Activated T-helper 2 cell treated with anti-CD3 and anti-CD28 coated beads, Interferon-gamma antibody, Interleukin-2, Interleukin-4, amounts not matched to agents 10 μg/mL and 5 μg/mL and 100 μg/mL, durations not matched to agents 14 hours and 24 hours and 36 hours (primary cell): ENCODE measurements around the gene SERTAD2. TPM values are rescaled to one million over a fixed set of nuclear protein-coding genes. Genes with fewer than 3 reads are reported as not detected.
A peak's percentile ranks its signal among the peaks of the same experiment; 100 is the strongest.

Experiments used
- DNase-seq: peaks from one replicate; pipeline ENCODE4 v3.0.0; 2021; ENCODE audit warnings: low spot score
- H3K27ac Mint-ChIP-seq: one replicate; pipeline ENCODE4 v1.8.0; 2021; ENCODE audit warnings: mixed read lengths
- H3K27me3 Mint-ChIP-seq: one replicate; pipeline ENCODE4 v1.8.0; 2021; ENCODE audit warnings: low read depth, mixed read lengths
- H3K36me3 Mint-ChIP-seq: one replicate; pipeline ENCODE4 v1.8.0; 2021; ENCODE audit warnings: low read depth, mixed read lengths
- H3K4me1 Mint-ChIP-seq: one replicate; pipeline ENCODE4 v1.8.0; 2021; ENCODE audit warnings: low read depth, mixed read lengths
- H3K4me3 Mint-ChIP-seq: one replicate; pipeline ENCODE4 v1.8.0; 2021; ENCODE audit warnings: low read depth, mild to moderate bottlenecking, moderate library complexity, mixed read lengths
- H3K9me3 Mint-ChIP-seq: one replicate; pipeline ENCODE4 v1.8.0; 2021; ENCODE audit warnings: mixed read lengths
- intact Hi-C: fragments of 100-400 bp; cut with micrococcal nuclease; formaldehyde crosslinking; loops from one replicate; pipeline ENCODE4 v1.15.1; 2023
- total RNA-seq: library from RNA; stranded (reverse); gene quantifications from 2 replicates; pipeline ENCODE4 v1.2.3, GENCODE V29; 2022

Gene SERTAD2
- total RNA-seq, 1 donor from 2014 or later, result 31.0 TPM

GRCh38 chr2:64686283-64686956 is 32.7 kb upstream of the SERTAD2 start:
- intact Hi-C loops, result no loop called here
- peaks cover 3% of the 10 kb centered on the region for H3K9me3 Mint-ChIP-seq
- peaks cover 14% of the 10 kb centered on the region for H3K36me3 Mint-ChIP-seq
- no peak for DNase-seq
- no peak overlapping the region for H3K4me3 Mint-ChIP-seq
- H3K4me1 Mint-ChIP-seq, result peaks cover 32% of the 10 kb centered on the region
- H3K27ac Mint-ChIP-seq, result peak overlapping the region; percentile 93
- no peaks in the 10 kb centered on the region for H3K27me3 Mint-ChIP-seq

DNA sequence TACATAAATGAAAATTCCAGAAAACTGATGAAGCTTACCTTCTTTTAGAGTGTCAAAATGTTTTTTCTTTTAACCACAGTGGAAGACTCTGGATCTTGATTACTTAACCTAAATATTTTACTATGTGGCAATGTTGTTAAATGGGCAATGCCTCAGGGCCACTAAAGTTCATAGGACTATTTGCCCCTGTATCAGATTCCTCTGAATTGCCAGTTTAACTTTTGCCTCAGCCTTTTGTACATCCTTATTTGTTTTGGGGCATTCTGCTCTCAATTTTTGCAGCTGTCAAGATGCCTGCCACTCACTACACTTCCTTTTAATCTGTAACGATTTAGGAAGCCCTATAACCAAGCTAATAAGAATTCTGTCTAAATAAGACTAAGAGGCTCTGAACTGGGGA is 31.7 kb upstream of the SERTAD2 start:
- intact Hi-C loops, result no loop called here
- Mint-ChIP-seq H3K4me1 (peaks cover 33% of the 10 kb centered on the region), H3K9me3 (peaks cover 3% of the 10 kb centered on the region), H3K4me3 (no peak overlapping the region), H3K36me3 (peaks cover 14% of the 10 kb centered on the region), H3K27me3 (no peaks in the 10 kb centered on the region), H3K27ac (no peak overlapping the region)
- no peak for DNase-seq

GRCh38 chr2:64683771-64684510 is 30.2 kb upstream of the SERTAD2 start:
- intact Hi-C loops, result no loop called here
- peaks cover 44% of the 10 kb centered on the region for H3K4me1 Mint-ChIP-seq
- no peak overlapping the region for H3K27ac Mint-ChIP-seq
- DNase-seq, result no peak
- peaks cover 14% of the 10 kb centered on the region for H3K36me3 Mint-ChIP-seq
- H3K4me3 Mint-ChIP-seq, result no peak overlapping the region
- H3K27me3 Mint-ChIP-seq, result no peaks in the 10 kb centered on the region
- H3K9me3 Mint-ChIP-seq, result no peaks in the 10 kb centered on the region

- intact Hi-C loops, result no loop called here
- H3K9me3 Mint-ChIP-seq, result no peaks in the 10 kb centered on the region
These were observed 27.8 kb upstream of the SERTAD2 start for GRCh38 chr2:64681479-64681967.

GRCh38 chr2:64679673-64680425 is 26.1 kb upstream of the SERTAD2 start:
- Mint-ChIP-seq H3K27ac (peak overlapping the region; percentile 93), H3K4me3 (peak overlapping the region; percentile 61), H3K9me3 (no peaks in the 10 kb centered on the region), H3K27me3 (no peaks in the 10 kb centered on the region), H3K36me3 (peaks cover 8% of the 10 kb centered on the region), H3K4me1 (peaks cover 59% of the 10 kb centered on the region)
- intact Hi-C loops, result loop anchor here (1.0 to 2.0 kb wide), 5 partner anchors 19 to 354 kb away; no protein-coding TSS in a partner anchor
- DNase-seq, result no peak

More at GRCh38 chr2:64681479-64681967, 27.8 kb upstream of the SERTAD2 start:
- no peak for DNase-seq
- Mint-ChIP-seq H3K4me3 (no peak overlapping the region), H3K27ac (no peak overlapping the region), H3K4me1 (peaks cover 56% of the 10 kb centered on the region), H3K27me3 (no peaks in the 10 kb centered on the region), H3K36me3 (peaks cover 12% of the 10 kb centered on the region)

GRCh38 chr2:64678771-64679590 is 25.3 kb upstream of the SERTAD2 start:
- Mint-ChIP-seq H3K36me3 (peaks cover 6% of the 10 kb centered on the region), H3K9me3 (no peaks in the 10 kb centered on the region), H3K4me1 (peaks cover 56% of the 10 kb centered on the region), H3K27me3 (no peaks in the 10 kb centered on the region), H3K4me3 (peak overlapping the region; percentile 61), H3K27ac (peak overlapping the region; percentile 93)
- intact Hi-C loops, result loop anchor here (1.0 to 2.0 kb wide), 5 partner anchors 20 to 353 kb away; no protein-coding TSS in a partner anchor
- no peak for DNase-seq

- peaks cover 5% of the 10 kb centered on the region for H3K36me3 Mint-ChIP-seq
- intact Hi-C loops, result no loop called here
- no peak overlapping the region for H3K4me3 Mint-ChIP-seq
- H3K9me3 Mint-ChIP-seq, result no peaks in the 10 kb centered on the region
- peaks cover 58% of the 10 kb centered on the region for H3K4me1 Mint-ChIP-seq
- H3K27me3 Mint-ChIP-seq, result no peaks in the 10 kb centered on the region
- H3K27ac Mint-ChIP-seq, result no peak overlapping the region
- DNase-seq, result no peak
These were observed 23.8 kb upstream of the SERTAD2 start for GRCh38 chr2:64677530-64677929.

GRCh38 chr2:64675860-64676259 is 22.1 kb upstream of the SERTAD2 start:
- H3K27me3 Mint-ChIP-seq, result no peaks in the 10 kb centered on the region
- peaks cover 57% of the 10 kb centered on the region for H3K4me1 Mint-ChIP-seq
- H3K36me3 Mint-ChIP-seq, result peaks cover 5% of the 10 kb centered on the region
- no peaks in the 10 kb centered on the region for H3K9me3 Mint-ChIP-seq
- DNase-seq, result no peak
- intact Hi-C loops, result no loop called here
- H3K27ac Mint-ChIP-seq, result peak overlapping the region; percentile 39
- H3K4me3 Mint-ChIP-seq, result no peak overlapping the region

- peaks cover 40% of the 10 kb centered on the region for H3K4me1 Mint-ChIP-seq
- H3K27me3 Mint-ChIP-seq, result no peaks in the 10 kb centered on the region
- DNase-seq, result no peak
- no peak overlapping the region for H3K4me3 Mint-ChIP-seq
- H3K27ac Mint-ChIP-seq, result no peak overlapping the region
- peaks cover 6% of the 10 kb centered on the region for H3K36me3 Mint-ChIP-seq
- intact Hi-C loops, result no loop called here
- H3K9me3 Mint-ChIP-seq, result no peaks in the 10 kb centered on the region
These were observed 19.0 kb upstream of the SERTAD2 start for GRCh38 chr2:64672708-64673107.

GRCh38 chr2:64670047-64670446 is 16.3 kb upstream of the SERTAD2 start:
- H3K4me3 Mint-ChIP-seq, result no peak overlapping the region
- no peak for DNase-seq
- intact Hi-C loops, result no loop called here
- no peak overlapping the region for H3K27ac Mint-ChIP-seq
- no peaks in the 10 kb centered on the region for H3K9me3 Mint-ChIP-seq
- H3K4me1 Mint-ChIP-seq, result peaks cover 37% of the 10 kb centered on the region
- no peaks in the 10 kb centered on the region for H3K27me3 Mint-ChIP-seq
- H3K36me3 Mint-ChIP-seq, result peaks cover 3% of the 10 kb centered on the region

DNA sequence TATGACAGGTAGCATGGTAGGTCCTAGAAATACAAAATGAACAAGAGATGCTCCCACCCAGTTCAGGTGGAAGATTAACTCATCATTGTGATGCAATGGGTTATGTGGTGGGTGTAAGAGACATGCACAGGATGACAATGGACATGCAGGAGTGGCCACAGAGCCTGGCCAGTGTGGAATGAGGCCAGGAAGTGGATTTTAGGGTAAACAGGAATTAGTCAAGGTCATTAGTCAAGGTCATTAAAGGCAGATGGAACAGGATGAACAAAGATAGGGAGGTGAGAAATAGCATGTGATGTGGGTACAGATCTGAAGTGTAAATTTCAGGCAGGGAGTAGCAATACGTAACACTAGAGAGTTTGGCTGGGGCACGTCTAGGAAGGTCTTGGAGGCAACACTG is 15.6 kb upstream of the SERTAD2 start:
- intact Hi-C loops, result no loop called here
- H3K9me3 Mint-ChIP-seq, result no peaks in the 10 kb centered on the region
- DNase-seq, result no peak
- H3K27me3 Mint-ChIP-seq, result no peaks in the 10 kb centered on the region
- no peak overlapping the region for H3K4me3 Mint-ChIP-seq
- no peak overlapping the region for H3K27ac Mint-ChIP-seq
- H3K36me3 Mint-ChIP-seq, result peaks cover 3% of the 10 kb centered on the region
- H3K4me1 Mint-ChIP-seq, result peaks cover 36% of the 10 kb centered on the region

DNA sequence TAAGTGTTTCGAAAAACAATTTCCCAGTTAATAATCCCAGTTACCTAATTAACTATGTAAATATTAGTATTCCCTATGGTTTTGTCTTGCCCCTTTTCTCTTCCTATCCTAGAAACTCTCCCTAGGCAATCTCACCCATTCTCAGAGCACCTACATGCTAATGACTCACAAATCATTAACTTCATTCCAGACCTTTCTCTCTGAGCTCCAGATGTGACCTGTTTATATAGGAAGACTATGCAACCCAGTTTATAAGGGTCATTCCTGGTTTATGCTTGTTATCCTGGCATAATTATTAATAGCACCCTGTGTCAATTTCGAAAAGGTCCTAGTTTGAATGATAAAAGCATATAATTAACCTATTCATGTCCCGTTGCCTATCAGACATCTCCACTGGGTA is 14.8 kb upstream of the SERTAD2 start:
- H3K27me3 Mint-ChIP-seq, result no peaks in the 10 kb centered on the region
- H3K4me1 Mint-ChIP-seq, result peaks cover 39% of the 10 kb centered on the region
- no peak for DNase-seq
- no peak overlapping the region for H3K27ac Mint-ChIP-seq
- intact Hi-C loops, result no loop called here
- no peaks in the 10 kb centered on the region for H3K9me3 Mint-ChIP-seq
- H3K36me3 Mint-ChIP-seq, result peaks cover 8% of the 10 kb centered on the region
- H3K4me3 Mint-ChIP-seq, result no peak overlapping the region
